Measurements from ENCODE around the gene SLC2A13.

SLC2A13 gene

GRCh38 chr12:39722504-39722903 lies 383.4 kb downstream of the SLC2A13 start:
- no peak overlapping the region for H3K27ac Mint-ChIP-seq
- no peak for DNase-seq
- CTCF ChIA-PET = interaction anchor here (1.4 kb wide), 1 partner anchor 405 kb away, joined by 3 read pairs; no protein-coding TSS in a partner anchor
- peaks cover 6% of the 10 kb centered on the region for H3K4me1 Mint-ChIP-seq
- no peaks in the 10 kb centered on the region for H3K36me3 Mint-ChIP-seq
- no peaks in the 10 kb centered on the region for H3K27me3 Mint-ChIP-seq
- H3K4me3 Mint-ChIP-seq = no peak overlapping the region
- no peaks in the 10 kb centered on the region for H3K9me3 Mint-ChIP-seq

- no peak for DNase-seq
- H3K4me1 Mint-ChIP-seq = no peaks in the 10 kb centered on the region
- H3K4me3 Mint-ChIP-seq = no peak overlapping the region
- H3K36me3 Mint-ChIP-seq = no peaks in the 10 kb centered on the region
- H3K27ac Mint-ChIP-seq = no peak overlapping the region
- peaks cover 7% of the 10 kb centered on the region for H3K27me3 Mint-ChIP-seq
- peaks cover 2% of the 10 kb centered on the region for H3K9me3 Mint-ChIP-seq
- CTCF ChIA-PET = no interaction called here
Measured at GRCh38 chr12:39713552-39713951, 392.3 kb downstream of the SLC2A13 start.

GRCh38 chr12:39712334-39712733 lies 393.5 kb downstream of the SLC2A13 start:
- H3K27me3 Mint-ChIP-seq = peaks cover 7% of the 10 kb centered on the region
- no peak overlapping the region for H3K27ac Mint-ChIP-seq
- peaks cover 2% of the 10 kb centered on the region for H3K9me3 Mint-ChIP-seq
- no peaks in the 10 kb centered on the region for H3K36me3 Mint-ChIP-seq
- no peak overlapping the region for H3K4me3 Mint-ChIP-seq
- CTCF ChIA-PET = no interaction called here
- DNase-seq = no peak
- H3K4me1 Mint-ChIP-seq = no peaks in the 10 kb centered on the region
